Suprapubic skin (tissue), 4 donors: ENCODE data around the gene UNC93B1.

ENCODE experiments used
- EP300 ChIP-seq: sonication (generic); formaldehyde crosslinking; IDR thresholded peaks from one replicate; pipeline ENCODE4 v1.6.1; 2017; ENCODE audit warnings: antibody characterized with exemption
- POLR2A ChIP-seq, 2 donors: fragments of 450-650 bp; IDR thresholded peaks; one replicate each; pipeline ENCODE4 v1.6.1; 2017; ENCODE audit warnings: antibody characterized with exemption in 2 of 2, mild to moderate bottlenecking in 2 of 2, moderate library complexity in 2 of 2
- POLR2AphosphoS5 ChIP-seq, 3 donors: sonication (generic); formaldehyde crosslinking; IDR thresholded peaks; one replicate each; pipeline ENCODE4 v1.6.1; 2017; ENCODE audit warnings: antibody characterized with exemption in 3 of 3
- TF ChIP-seq, protein P1 (sequence below), 2 donors: fragments of 200-600 bp in 1 of 2; fragments of 450-650 bp in 1 of 2; sonication (generic) in 1 of 2; IDR thresholded peaks; one replicate each; pipeline ENCODE4 v1.5.1; 2016 to 2019; ENCODE audit warnings: antibody characterized with exemption in 2 of 2, mild to moderate bottlenecking in 1 of 2, moderate library complexity in 1 of 2

DNA sequence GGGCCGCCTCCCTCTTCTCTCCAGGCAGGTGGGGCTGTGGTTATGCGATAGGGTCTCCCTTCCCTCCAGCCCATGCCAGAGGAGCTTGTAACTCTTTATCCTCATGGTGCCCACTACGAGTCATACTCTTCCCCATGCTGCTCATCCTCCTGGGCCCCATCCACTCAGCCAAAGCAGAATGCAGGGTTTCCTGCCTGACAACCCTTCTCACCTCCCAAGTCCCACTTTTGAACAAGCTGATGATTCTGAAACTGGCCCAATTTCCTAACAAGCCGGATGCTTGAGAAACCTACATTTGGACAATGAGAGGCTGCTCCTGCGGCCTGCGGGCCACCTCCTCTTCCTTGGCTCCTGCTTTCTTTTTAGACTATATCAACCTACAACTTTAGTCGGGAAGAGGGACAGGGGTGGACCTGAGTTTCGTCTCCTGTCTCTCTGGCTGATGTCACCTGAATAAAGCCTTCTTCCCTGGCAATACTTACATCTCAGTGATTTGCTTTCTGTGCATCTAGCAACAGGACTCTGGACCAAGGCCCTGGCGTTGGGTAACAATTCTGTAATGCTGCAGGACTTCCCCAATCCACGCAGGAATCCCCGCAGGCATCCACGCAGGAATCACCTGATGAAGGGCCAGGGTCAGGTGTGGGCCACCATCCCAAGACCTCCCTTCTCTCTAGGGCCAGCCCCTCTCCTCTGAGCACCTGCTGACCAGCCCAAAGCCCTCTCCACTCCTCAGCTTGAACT is 25.1 kb upstream of the UNC93B1 start:
- no peak for TF ChIP-seq POLR2A (IDR thresholded peaks at IDR 0.05)
- no peak for TF ChIP-seq POLR2AphosphoS5 (IDR thresholded peaks at IDR 0.05)
- TF ChIP-seq, protein P1, sequence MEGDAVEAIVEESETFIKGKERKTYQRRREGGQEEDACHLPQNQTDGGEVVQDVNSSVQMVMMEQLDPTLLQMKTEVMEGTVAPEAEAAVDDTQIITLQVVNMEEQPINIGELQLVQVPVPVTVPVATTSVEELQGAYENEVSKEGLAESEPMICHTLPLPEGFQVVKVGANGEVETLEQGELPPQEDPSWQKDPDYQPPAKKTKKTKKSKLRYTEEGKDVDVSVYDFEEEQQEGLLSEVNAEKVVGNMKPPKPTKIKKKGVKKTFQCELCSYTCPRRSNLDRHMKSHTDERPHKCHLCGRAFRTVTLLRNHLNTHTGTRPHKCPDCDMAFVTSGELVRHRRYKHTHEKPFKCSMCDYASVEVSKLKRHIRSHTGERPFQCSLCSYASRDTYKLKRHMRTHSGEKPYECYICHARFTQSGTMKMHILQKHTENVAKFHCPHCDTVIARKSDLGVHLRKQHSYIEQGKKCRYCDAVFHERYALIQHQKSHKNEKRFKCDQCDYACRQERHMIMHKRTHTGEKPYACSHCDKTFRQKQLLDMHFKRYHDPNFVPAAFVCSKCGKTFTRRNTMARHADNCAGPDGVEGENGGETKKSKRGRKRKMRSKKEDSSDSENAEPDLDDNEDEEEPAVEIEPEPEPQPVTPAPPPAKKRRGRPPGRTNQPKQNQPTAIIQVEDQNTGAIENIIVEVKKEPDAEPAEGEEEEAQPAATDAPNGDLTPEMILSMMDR (IDR thresholded peaks at IDR 0.05): no peak
- TF ChIP-seq EP300: no peak
